ENCODE results near the gene SIL1. TPM values are rescaled to one million over a fixed set of nuclear protein-coding genes. Genes with fewer than 3 reads are reported as not detected.
"Not testable (repeated sequence)": the region's sequence is repeated elsewhere in the genome, so short reads cannot be mapped to it uniquely, and the experiment has no call there.

The SIL1 gene
- total and polyA plus RNA-seq, 5 donors from 2014 or later: 9.8 to 12.3 (median 11.2) TPM

DNA sequence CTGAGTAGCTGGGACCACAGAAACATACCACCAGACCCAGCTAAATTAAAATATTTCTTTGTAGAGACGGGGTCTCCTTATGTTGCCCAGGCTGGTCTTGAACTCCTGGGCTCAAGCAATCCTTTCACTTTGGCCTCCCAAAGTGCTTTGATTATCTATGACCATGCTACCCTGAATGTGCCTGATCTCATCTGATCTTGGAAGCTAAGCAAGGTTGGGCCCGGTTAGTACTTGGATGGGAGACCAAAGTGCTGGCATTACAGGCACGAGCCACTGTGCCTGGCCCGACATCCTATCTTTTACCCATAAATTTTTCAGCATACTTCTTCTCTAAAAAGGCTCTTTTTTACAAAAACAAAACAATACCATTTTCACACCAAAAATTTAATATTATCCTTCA is 186.0 kb downstream of the SIL1 start:
- Histone ChIP-seq H3K4me3 (ENCODE audit: low read depth, low read length) (no peak overlapping the region), H3K4me1 (ENCODE audit: control insufficient read depth, insufficient read depth, low read length, poor library complexity, severe bottlenecking) (no peaks in the 10 kb centered on the region), H3K27ac (ENCODE audit: insufficient read depth, low read length, poor library complexity, severe bottlenecking) (no peak overlapping the region), H3K9me3 (ENCODE audit: control insufficient read depth in 2 of 2, low read length in 2 of 2) (no peaks in the 10 kb centered on the region), H3K36me3 (ENCODE audit: control insufficient read depth, insufficient read depth, low read length) (no peaks in the 10 kb centered on the region), H3K27me3 (ENCODE audit: control insufficient read depth, insufficient read depth, low read length) (no peaks in the 10 kb centered on the region)
- peaks cover 0 to 2% (median 0%) of the 10 kb centered on the region in 4 donors for H3K4me1 Mint-ChIP-seq
- DNase-seq (no peak), ATAC-seq (ENCODE audit: low read depth in 2 of 2) (no peak)
- H3K27ac Mint-ChIP-seq: no peak overlapping the region
- H3K9me3 Mint-ChIP-seq: peaks cover 0 to 6% (median 0%) of the 10 kb centered on the region in 7 donors
- peak overlapping the region in 1 of 4 donors; percentile 74 for H3K4me3 Mint-ChIP-seq
- peaks cover 30% of the 10 kb centered on the region for H3K36me3 Mint-ChIP-seq
- H3K27me3 Mint-ChIP-seq: no peaks in the 10 kb centered on the region

GRCh38 chr5:139011156-139011555 is 187.0 kb downstream of the SIL1 start:
- not testable (repeated sequence) for H3K4me3 ChIP-seq (ENCODE audit: low read depth, low read length); ATAC-seq (ENCODE audit: low read depth in 2 of 2); H3K36me3 ChIP-seq (ENCODE audit: control insufficient read depth, insufficient read depth, low read length); H3K27ac ChIP-seq (ENCODE audit: insufficient read depth, low read length, poor library complexity, severe bottlenecking); H3K4me1 ChIP-seq (ENCODE audit: control insufficient read depth, insufficient read depth, low read length, poor library complexity, severe bottlenecking); H3K27me3 ChIP-seq (ENCODE audit: control insufficient read depth, insufficient read depth, low read length); H3K9me3 ChIP-seq (ENCODE audit: control insufficient read depth in 2 of 2, low read length in 2 of 2); H3K27ac Mint-ChIP-seq; H3K9me3 Mint-ChIP-seq; H3K27me3 Mint-ChIP-seq; H3K4me1 Mint-ChIP-seq
- DNase-seq: peak in 1 of 3 donors; percentile 8
- H3K4me3 Mint-ChIP-seq: peak overlapping the region in 2 of 4 donors; percentile 61 to 69
- H3K36me3 Mint-ChIP-seq: peaks cover 22% of the 10 kb centered on the region

- no peaks in the 10 kb centered on the region for H3K4me1 Mint-ChIP-seq
- H3K4me3 Mint-ChIP-seq: no peak overlapping the region
- H3K27ac Mint-ChIP-seq: no peak overlapping the region
- H3K36me3 Mint-ChIP-seq: peaks cover 8% of the 10 kb centered on the region
- ATAC-seq (ENCODE audit: low read depth in 2 of 2) (no peak), DNase-seq (no peak)
- no peaks in the 10 kb centered on the region for H3K9me3 ChIP-seq (ENCODE audit: control insufficient read depth in 2 of 2, low read length in 2 of 2)
- peaks cover 0 to 2% (median 0%) of the 10 kb centered on the region in 7 donors for H3K9me3 Mint-ChIP-seq
- H3K36me3 ChIP-seq (ENCODE audit: control insufficient read depth, insufficient read depth, low read length): no peaks in the 10 kb centered on the region
- no peak overlapping the region for H3K4me3 ChIP-seq (ENCODE audit: low read depth, low read length)
- H3K27me3 Mint-ChIP-seq: no peaks in the 10 kb centered on the region
- H3K4me1 ChIP-seq (ENCODE audit: control insufficient read depth, insufficient read depth, low read length, poor library complexity, severe bottlenecking): no peaks in the 10 kb centered on the region
- H3K27ac ChIP-seq (ENCODE audit: insufficient read depth, low read length, poor library complexity, severe bottlenecking): no peak overlapping the region
- no peaks in the 10 kb centered on the region for H3K27me3 ChIP-seq (ENCODE audit: control insufficient read depth, insufficient read depth, low read length)
Observed at GRCh38 chr5:139004374-139005307, 193.5 kb downstream of the SIL1 start.

DNA sequence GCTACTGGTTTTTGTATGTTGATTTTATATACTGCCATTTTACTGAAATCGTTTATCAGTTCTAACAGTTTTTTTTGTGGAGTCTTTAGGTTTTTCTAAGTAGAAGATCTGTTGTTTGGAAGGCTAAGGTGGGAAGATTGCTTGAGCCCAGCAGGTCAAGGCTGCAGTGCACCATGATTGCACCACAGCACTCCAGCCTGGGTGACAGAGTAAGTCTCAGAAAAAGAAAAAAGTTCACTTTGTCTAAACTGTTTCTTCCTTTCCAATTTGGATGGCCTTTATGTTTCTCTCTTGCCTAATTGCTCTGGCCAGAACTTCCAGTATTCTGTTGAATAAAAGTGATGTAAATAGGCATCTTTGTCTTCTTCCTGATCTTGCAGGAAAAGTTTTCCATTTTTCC is 198.5 kb downstream of the SIL1 start:
- DNase-seq: no peak
- Mint-ChIP-seq H3K27me3 (no peaks in the 10 kb centered on the region), H3K36me3 (peaks cover 29% of the 10 kb centered on the region), H3K4me1 (peaks cover 0 to 5% (median 0%) of the 10 kb centered on the region in 4 donors), H3K9me3 (peaks cover 0 to 13% (median 2%) of the 10 kb centered on the region in 7 donors), H3K27ac (peak overlapping the region in 1 of 3 donors; percentile 10), H3K4me3 (no peak overlapping the region)
- no peak overlapping the region for H3K27ac ChIP-seq (ENCODE audit: insufficient read depth, low read length, poor library complexity, severe bottlenecking)
- no peaks in the 10 kb centered on the region for H3K4me1 ChIP-seq (ENCODE audit: control insufficient read depth, insufficient read depth, low read length, poor library complexity, severe bottlenecking)
- H3K27me3 ChIP-seq (ENCODE audit: control insufficient read depth, insufficient read depth, low read length): no peaks in the 10 kb centered on the region
- no peaks in the 10 kb centered on the region for H3K9me3 ChIP-seq (ENCODE audit: control insufficient read depth in 2 of 2, low read length in 2 of 2)
- no peak for ATAC-seq (ENCODE audit: low read depth in 2 of 2)
- H3K36me3 ChIP-seq (ENCODE audit: control insufficient read depth, insufficient read depth, low read length): no peaks in the 10 kb centered on the region
- H3K4me3 ChIP-seq (ENCODE audit: low read depth, low read length): no peak overlapping the region

DNA sequence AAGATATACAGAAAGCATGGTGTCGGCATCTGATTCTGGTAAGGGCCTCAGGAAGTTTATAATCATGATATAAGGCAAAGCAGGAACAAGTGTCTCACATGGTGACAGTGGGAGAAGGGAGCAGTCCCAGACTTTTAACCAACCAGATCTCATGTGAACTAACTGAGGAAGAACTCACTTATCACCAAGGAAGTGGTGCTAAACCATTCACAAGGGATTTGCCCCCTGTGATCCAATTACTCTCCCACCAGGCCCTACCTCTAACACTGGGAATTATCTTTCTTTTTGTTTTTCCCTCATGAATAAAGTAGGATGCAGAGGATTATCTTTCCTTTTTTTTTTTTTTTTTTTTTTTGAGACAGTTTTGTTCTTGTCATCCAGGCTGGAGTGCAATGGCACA is 199.6 kb downstream of the SIL1 start:
- Mint-ChIP-seq H3K9me3 (peaks cover 0 to 13% (median 2%) of the 10 kb centered on the region in 7 donors), H3K27me3 (no peaks in the 10 kb centered on the region), H3K4me1 (peaks cover 0 to 5% (median 0%) of the 10 kb centered on the region in 4 donors), H3K4me3 (no peak overlapping the region), H3K36me3 (peaks cover 30% of the 10 kb centered on the region), H3K27ac (no peak overlapping the region)
- H3K27ac ChIP-seq (ENCODE audit: insufficient read depth, low read length, poor library complexity, severe bottlenecking): no peak overlapping the region
- DNase-seq (no peak), ATAC-seq (ENCODE audit: low read depth in 2 of 2) (no peak)
- no peaks in the 10 kb centered on the region for H3K36me3 ChIP-seq (ENCODE audit: control insufficient read depth, insufficient read depth, low read length)
- H3K9me3 ChIP-seq (ENCODE audit: control insufficient read depth in 2 of 2, low read length in 2 of 2): no peaks in the 10 kb centered on the region
- no peak overlapping the region for H3K4me3 ChIP-seq (ENCODE audit: low read depth, low read length)
- H3K4me1 ChIP-seq (ENCODE audit: control insufficient read depth, insufficient read depth, low read length, poor library complexity, severe bottlenecking): no peaks in the 10 kb centered on the region
- H3K27me3 ChIP-seq (ENCODE audit: control insufficient read depth, insufficient read depth, low read length): no peaks in the 10 kb centered on the region

GRCh38 chr5:138996120-138996519 is 202.0 kb downstream of the SIL1 start:
- Mint-ChIP-seq H3K4me1 (peaks cover 0 to 5% (median 0%) of the 10 kb centered on the region in 4 donors), H3K9me3 (peaks cover 0 to 13% (median 2%) of the 10 kb centered on the region in 7 donors), H3K36me3 (peaks cover 30% of the 10 kb centered on the region), H3K27ac (no peak overlapping the region), H3K4me3 (peak overlapping the region in 1 of 4 donors; percentile 8), H3K27me3 (no peaks in the 10 kb centered on the region)
- Histone ChIP-seq H3K4me3 (ENCODE audit: low read depth, low read length) (no peak overlapping the region), H3K4me1 (ENCODE audit: control insufficient read depth, insufficient read depth, low read length, poor library complexity, severe bottlenecking) (no peaks in the 10 kb centered on the region), H3K27ac (ENCODE audit: insufficient read depth, low read length, poor library complexity, severe bottlenecking) (no peak overlapping the region), H3K36me3 (ENCODE audit: control insufficient read depth, insufficient read depth, low read length) (no peaks in the 10 kb centered on the region), H3K9me3 (ENCODE audit: control insufficient read depth in 2 of 2, low read length in 2 of 2) (no peaks in the 10 kb centered on the region), H3K27me3 (ENCODE audit: control insufficient read depth, insufficient read depth, low read length) (no peaks in the 10 kb centered on the region)
- DNase-seq (no peak), ATAC-seq (ENCODE audit: low read depth in 2 of 2) (no peak)

DNA sequence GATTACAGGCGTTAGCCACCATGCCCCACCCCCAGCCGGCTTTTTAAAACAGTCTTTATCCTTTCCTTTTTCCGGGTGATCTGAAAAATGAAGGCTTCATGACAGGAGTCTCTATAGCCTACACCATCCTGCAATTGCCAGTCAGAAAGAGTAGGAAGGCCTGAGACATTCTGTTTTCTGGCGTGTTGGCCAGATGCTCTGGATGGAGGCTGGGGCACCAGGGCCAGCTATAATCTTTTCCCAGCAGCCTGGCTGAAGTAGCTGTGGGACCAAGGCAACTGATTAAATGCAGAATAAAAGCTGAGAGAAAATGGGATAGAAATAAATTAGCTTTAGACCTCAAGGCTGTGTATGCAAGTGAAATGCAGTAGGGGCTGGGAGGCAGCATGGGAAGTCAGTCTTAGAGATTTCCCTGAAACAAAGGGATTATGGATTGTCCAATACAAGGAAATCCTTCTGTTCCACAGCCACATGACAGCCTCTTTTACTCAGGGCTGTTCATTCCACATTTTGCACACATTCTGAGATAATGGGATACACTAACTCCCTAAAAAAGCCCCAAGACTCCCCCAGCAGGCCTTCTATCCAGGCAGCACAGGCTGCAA is 207.1 kb downstream of the SIL1 start:
- Mint-ChIP-seq H3K36me3 (peaks cover 16% of the 10 kb centered on the region), H3K27me3 (no peaks in the 10 kb centered on the region), H3K9me3 (peaks cover 0 to 4% (median 0%) of the 10 kb centered on the region in 7 donors), H3K27ac (no peak overlapping the region), H3K4me1 (peaks cover 0 to 5% (median 0%) of the 10 kb centered on the region in 4 donors), H3K4me3 (no peak overlapping the region)
- no peak overlapping the region for H3K4me3 ChIP-seq (ENCODE audit: low read depth, low read length)
- H3K9me3 ChIP-seq (ENCODE audit: control insufficient read depth in 2 of 2, low read length in 2 of 2): no peaks in the 10 kb centered on the region
- no peak overlapping the region for H3K27ac ChIP-seq (ENCODE audit: insufficient read depth, low read length, poor library complexity, severe bottlenecking)
- H3K27me3 ChIP-seq (ENCODE audit: control insufficient read depth, insufficient read depth, low read length): no peaks in the 10 kb centered on the region
- no peaks in the 10 kb centered on the region for H3K4me1 ChIP-seq (ENCODE audit: control insufficient read depth, insufficient read depth, low read length, poor library complexity, severe bottlenecking)
- H3K36me3 ChIP-seq (ENCODE audit: control insufficient read depth, insufficient read depth, low read length): no peaks in the 10 kb centered on the region
- no peak for DNase-seq
- no peak for ATAC-seq (ENCODE audit: low read depth in 2 of 2)

All from CD4-positive, CD25-positive, alpha-beta regulatory T cell (primary cell).